ENCODE measurements around the gene OSER1. TPM values are rescaled to one million over a fixed set of nuclear protein-coding genes. Genes with fewer than 3 reads are reported as not detected.

Gene OSER1
- total RNA-seq, 1 donor from 2014 or later: 28.2 TPM

GRCh38 chr20:44185574-44185973, 25.0 kb downstream of the OSER1 start:
- no peak for TF ChIP-seq CTCF (IDR thresholded peaks at IDR 0.05; ENCODE audit: unreplicated experiment)
- Mint-ChIP-seq H3K9me3 (ENCODE audit: unreplicated experiment) (no peaks in the 10 kb centered on the region), H3K4me1 (ENCODE audit: unreplicated experiment) (peaks cover 22% of the 10 kb centered on the region)

DNA sequence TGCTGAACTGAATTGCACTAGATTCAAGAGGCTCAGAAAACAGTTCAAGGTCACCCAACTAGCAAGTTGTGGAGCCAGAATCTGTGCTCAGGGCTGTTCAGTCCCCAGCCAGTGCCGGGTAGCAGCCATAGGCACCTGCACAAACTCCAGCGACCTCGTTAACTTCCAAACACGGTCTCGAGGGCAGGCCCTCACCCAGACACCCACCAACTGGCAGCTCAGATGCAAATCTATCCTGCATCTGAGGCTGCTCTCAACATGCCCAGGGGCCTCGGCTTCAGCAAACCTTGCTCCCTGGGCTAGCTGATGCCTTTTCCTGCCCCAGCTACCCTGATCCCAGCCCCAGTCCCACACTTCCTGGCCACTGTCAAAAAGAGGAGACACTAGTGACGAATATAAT, 27.3 kb downstream of the OSER1 start:
- no peaks in the 10 kb centered on the region for H3K9me3 Mint-ChIP-seq (ENCODE audit: unreplicated experiment)
- peaks cover 21% of the 10 kb centered on the region for H3K4me1 Mint-ChIP-seq (ENCODE audit: unreplicated experiment)
- no peak overlapping the region for H3K27ac Mint-ChIP-seq (ENCODE audit: unreplicated experiment)
- H3K27me3 Mint-ChIP-seq (ENCODE audit: unreplicated experiment): peaks cover 8% of the 10 kb centered on the region
- no peak overlapping the region for H3K4me3 Mint-ChIP-seq (ENCODE audit: unreplicated experiment)
- no peaks in the 10 kb centered on the region for H3K36me3 Mint-ChIP-seq (ENCODE audit: low read depth, unreplicated experiment)
- DNase-seq (ENCODE audit: low spot score): no peak
- TF ChIP-seq CTCF (IDR thresholded peaks at IDR 0.05; ENCODE audit: unreplicated experiment): no peak

More at GRCh38 chr20:44185574-44185973, 25.0 kb downstream of the OSER1 start:
- no peak for DNase-seq (ENCODE audit: low spot score)
- Mint-ChIP-seq H3K36me3 (ENCODE audit: low read depth, unreplicated experiment) (no peaks in the 10 kb centered on the region), H3K4me3 (ENCODE audit: unreplicated experiment) (no peak overlapping the region), H3K27ac (ENCODE audit: unreplicated experiment) (no peak overlapping the region), H3K27me3 (ENCODE audit: unreplicated experiment) (peaks cover 8% of the 10 kb centered on the region)

DNA sequence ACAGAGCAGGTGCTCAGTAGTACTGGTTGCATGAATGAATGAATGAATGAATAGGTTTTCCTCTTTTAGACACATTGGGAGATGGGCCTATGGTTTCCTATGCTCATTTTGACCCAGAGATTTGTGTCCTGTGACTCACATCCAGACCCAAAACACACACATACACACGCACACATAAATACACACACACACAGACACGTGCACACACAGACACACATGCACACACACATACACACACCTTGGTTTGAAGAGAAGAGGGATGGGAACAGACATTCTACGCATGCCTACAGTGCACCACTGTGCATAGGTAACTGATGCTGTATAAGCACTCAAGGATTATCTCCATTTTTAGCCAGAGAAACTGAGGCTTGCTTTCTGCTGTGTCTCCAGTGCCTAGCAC, 27.7 kb downstream of the OSER1 start:
- Mint-ChIP-seq H3K27me3 (ENCODE audit: unreplicated experiment) (peaks cover 8% of the 10 kb centered on the region), H3K4me3 (ENCODE audit: unreplicated experiment) (no peak overlapping the region), H3K36me3 (ENCODE audit: low read depth, unreplicated experiment) (no peaks in the 10 kb centered on the region), H3K4me1 (ENCODE audit: unreplicated experiment) (peaks cover 19% of the 10 kb centered on the region), H3K9me3 (ENCODE audit: unreplicated experiment) (no peaks in the 10 kb centered on the region), H3K27ac (ENCODE audit: unreplicated experiment) (no peak overlapping the region)
- no peak for DNase-seq (ENCODE audit: low spot score)
- TF ChIP-seq CTCF (IDR thresholded peaks at IDR 0.05; ENCODE audit: unreplicated experiment): no peak

GRCh38 chr20:44182135-44182765, 28.3 kb downstream of the OSER1 start:
- no peak for DNase-seq (ENCODE audit: low spot score)
- Mint-ChIP-seq H3K9me3 (ENCODE audit: unreplicated experiment) (no peaks in the 10 kb centered on the region), H3K4me1 (ENCODE audit: unreplicated experiment) (peaks cover 18% of the 10 kb centered on the region), H3K27me3 (ENCODE audit: unreplicated experiment) (peaks cover 8% of the 10 kb centered on the region), H3K4me3 (ENCODE audit: unreplicated experiment) (no peak overlapping the region), H3K36me3 (ENCODE audit: low read depth, unreplicated experiment) (no peaks in the 10 kb centered on the region), H3K27ac (ENCODE audit: unreplicated experiment) (no peak overlapping the region)
- TF ChIP-seq CTCF (IDR thresholded peaks at IDR 0.05; ENCODE audit: unreplicated experiment): no peak

DNA sequence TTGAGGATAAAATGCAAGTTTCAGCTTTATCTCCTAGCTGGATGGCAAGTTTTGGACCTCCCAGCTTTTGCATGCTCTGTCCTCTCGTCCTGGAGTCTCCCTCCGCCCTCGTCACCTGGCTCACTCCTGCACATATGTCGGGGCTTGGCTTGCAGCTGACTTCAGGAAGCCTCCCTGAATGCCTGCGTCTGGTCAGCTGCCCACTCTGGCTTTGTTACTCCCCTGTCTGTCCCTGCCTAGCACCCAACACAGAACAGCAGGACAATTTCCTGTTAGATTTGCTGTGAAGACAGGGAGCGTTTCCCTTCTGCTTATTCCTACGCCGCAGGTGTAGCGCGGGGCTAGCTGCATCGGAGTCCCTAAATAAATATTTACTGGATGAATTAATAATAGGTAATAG, 29.0 kb downstream of the OSER1 start:
- H3K36me3 Mint-ChIP-seq (ENCODE audit: low read depth, unreplicated experiment): no peaks in the 10 kb centered on the region
- no peak for TF ChIP-seq CTCF (IDR thresholded peaks at IDR 0.05; ENCODE audit: unreplicated experiment)
- no peak overlapping the region for H3K4me3 Mint-ChIP-seq (ENCODE audit: unreplicated experiment)
- H3K9me3 Mint-ChIP-seq (ENCODE audit: unreplicated experiment): no peaks in the 10 kb centered on the region
- H3K4me1 Mint-ChIP-seq (ENCODE audit: unreplicated experiment): peaks cover 21% of the 10 kb centered on the region
- no peak overlapping the region for H3K27ac Mint-ChIP-seq (ENCODE audit: unreplicated experiment)
- DNase-seq (ENCODE audit: low spot score): no peak
- peaks cover 8% of the 10 kb centered on the region for H3K27me3 Mint-ChIP-seq (ENCODE audit: unreplicated experiment)
